A673 (cell line): ENCODE data around the gene CNTLN. TPM values are rescaled to one million over a fixed set of nuclear protein-coding genes. Genes with fewer than 3 reads are reported as not detected.

ENCODE experiments used
- BruUV-seq: library from RNA; stranded (reverse); fragments of 400-500 nt; replicated peaks from 2 replicates; lab custom pipeline; 2021; lab: Mats Ljungman, UMichigan
- CTCF ChIA-PET: fragments of 300-600 bp; sonication (Branson Sonifier 250); formaldehyde crosslinking; loops from one replicate; lab custom pipeline; 2022; ENCODE audit warnings: antibody characterized with exemption; lab: Charles Lee
- POLR2A ChIA-PET: fragments of 300-600 bp; sonication (Branson Sonifier 250); formaldehyde crosslinking; loops from one replicate; lab custom pipeline; 2022; ENCODE audit warnings: antibody characterized with exemption; ENCODE audit not compliant: low non-redundant PET; lab: Charles Lee
- DNase-seq: peaks from one replicate; pipeline ENCODE4 v3.0.0-alpha.2; 2015; ENCODE audit warnings: low spot score
- H3K27ac ChIP-seq: fragments of 200-600 bp; sonication (generic); 2 replicates; pipeline ENCODE4 v1.5.1; 2016; ENCODE audit warnings: mixed run types, low read depth, mild to moderate bottlenecking, mixed read lengths, antibody characterized with exemption, low read length; ENCODE audit not compliant: poor library complexity, severe bottlenecking
- H3K27me3 ChIP-seq: fragments of 200-600 bp; sonication (generic); replicated peaks from 2 replicates; pipeline ENCODE4 v1.6.1; 2017; ENCODE audit warnings: mixed run types, low read depth, mild to moderate bottlenecking, mixed read lengths, antibody characterized with exemption, low read length; ENCODE audit not compliant: insufficient read depth, poor library complexity
- H3K36me3 ChIP-seq: fragments of 200-600 bp; sonication (generic); 2 replicates; pipeline ENCODE4 v1.6.1; 2016; ENCODE audit warnings: mixed run types, mild to moderate bottlenecking, mixed read lengths, antibody characterized with exemption, low read length; ENCODE audit not compliant: insufficient read depth, poor library complexity, severe bottlenecking
- H3K4me1 ChIP-seq: fragments of 200-600 bp; sonication (generic); 2 replicates; pipeline ENCODE4 v1.6.1; 2017; ENCODE audit warnings: mixed run types, mild to moderate bottlenecking, mixed read lengths, antibody characterized with exemption, low read length; ENCODE audit not compliant: insufficient read depth, poor library complexity, severe bottlenecking
- H3K4me3 ChIP-seq: fragments of 200-600 bp; sonication (generic); 2 replicates; pipeline ENCODE4 v1.5.1; 2016; ENCODE audit warnings: low read depth, mixed run types, mild to moderate bottlenecking, mixed read lengths, low read length; ENCODE audit not compliant: poor library complexity, severe bottlenecking
- H3K9me3 ChIP-seq: fragments of 200-600 bp; sonication (generic); 2 replicates; pipeline ENCODE4 v1.6.1; 2016; ENCODE audit warnings: mixed run types, low read depth, mild to moderate bottlenecking, mixed read lengths, antibody characterized with exemption, low read length; ENCODE audit not compliant: poor library complexity, severe bottlenecking
- CTCF ChIP-seq: fragments of 300-800, 200-600 bp; sonication (generic); conservative IDR thresholded peaks from 2 replicates; pipeline ENCODE4 v1.5.1; 2017; ENCODE audit warnings: low read depth, mild to moderate bottlenecking, antibody characterized with exemption, low read length, moderate library complexity, mixed read lengths
- EZH2 ChIP-seq: fragments of 200-600 bp; sonication (generic); IDR thresholded peaks from 2 replicates; pipeline ENCODE4 v1.6.1; 2017; ENCODE audit warnings: borderline replicate concordance, low read depth, mild to moderate bottlenecking, mixed read lengths, antibody characterized with exemption, low read length; ENCODE audit not compliant: poor library complexity, severe bottlenecking
- intact Hi-C: fragments of 100-400 bp; cut with micrococcal nuclease; formaldehyde crosslinking; loops from one replicate; pipeline ENCODE4 v1.10.0; 2022; ENCODE audit not compliant: unreplicated experiment
- total RNA-seq: library from RNA; stranded (reverse); gene quantifications from 2 replicates; pipeline ENCODE4 v1.2.3, GENCODE V29; 2021

Gene CNTLN
- total RNA-seq, 1 experiment from 2014 or later = 6.6 TPM

GRCh38 chr9:17294822-17295624 lies 160.2 kb downstream of the CNTLN start:
- Histone ChIP-seq H3K9me3 (no peaks in the 10 kb centered on the region), H3K4me3 (no peak overlapping the region), H3K4me1 (no peaks in the 10 kb centered on the region), H3K27me3 (no peaks in the 10 kb centered on the region), H3K36me3 (no peaks in the 10 kb centered on the region), H3K27ac (no peak overlapping the region)
- no TSS peak for BruUV-seq
- TF ChIP-seq CTCF = no peak
- no peak for TF ChIP-seq EZH2
- DNase-seq = no peak
- intact Hi-C loops = no loop called here
- CTCF ChIA-PET = no interaction called here
- POLR2A ChIA-PET = no interaction called here

- TF ChIP-seq EZH2 (no peak), CTCF (no peak)
- intact Hi-C loops = no loop called here
- no peak overlapping the region for H3K27ac ChIP-seq
- no TSS peak for BruUV-seq
- no peaks in the 10 kb centered on the region for H3K36me3 ChIP-seq
- ChIA-PET POLR2A (no interaction called here), CTCF (no interaction called here)
- no peaks in the 10 kb centered on the region for H3K4me1 ChIP-seq
- DNase-seq = no peak
- no peaks in the 10 kb centered on the region for H3K27me3 ChIP-seq
- H3K4me3 ChIP-seq = no peak overlapping the region
- H3K9me3 ChIP-seq = no peaks in the 10 kb centered on the region
Measured at GRCh38 chr9:17315341-17315740, 180.5 kb downstream of the CNTLN start.

GRCh38 chr9:17318821-17319320 lies 184.0 kb downstream of the CNTLN start:
- H3K27me3 ChIP-seq = no peaks in the 10 kb centered on the region
- H3K4me1 ChIP-seq = no peaks in the 10 kb centered on the region
- no peak for TF ChIP-seq EZH2
- TF ChIP-seq CTCF = no peak
- DNase-seq = no peak
- no TSS peak for BruUV-seq
- H3K9me3 ChIP-seq = no peaks in the 10 kb centered on the region
- no peak overlapping the region for H3K27ac ChIP-seq
- ChIA-PET CTCF (no interaction called here), POLR2A (no interaction called here)
- no peak overlapping the region for H3K4me3 ChIP-seq
- intact Hi-C loops = no loop called here
- H3K36me3 ChIP-seq = no peaks in the 10 kb centered on the region
